Measurements from ENCODE around the gene AEBP2. TPM values are rescaled to one million over a fixed set of nuclear protein-coding genes. Genes with fewer than 3 reads are reported as not detected.

The AEBP2 gene
- total RNA-seq, 1 donor: 19.2 TPM

DNA sequence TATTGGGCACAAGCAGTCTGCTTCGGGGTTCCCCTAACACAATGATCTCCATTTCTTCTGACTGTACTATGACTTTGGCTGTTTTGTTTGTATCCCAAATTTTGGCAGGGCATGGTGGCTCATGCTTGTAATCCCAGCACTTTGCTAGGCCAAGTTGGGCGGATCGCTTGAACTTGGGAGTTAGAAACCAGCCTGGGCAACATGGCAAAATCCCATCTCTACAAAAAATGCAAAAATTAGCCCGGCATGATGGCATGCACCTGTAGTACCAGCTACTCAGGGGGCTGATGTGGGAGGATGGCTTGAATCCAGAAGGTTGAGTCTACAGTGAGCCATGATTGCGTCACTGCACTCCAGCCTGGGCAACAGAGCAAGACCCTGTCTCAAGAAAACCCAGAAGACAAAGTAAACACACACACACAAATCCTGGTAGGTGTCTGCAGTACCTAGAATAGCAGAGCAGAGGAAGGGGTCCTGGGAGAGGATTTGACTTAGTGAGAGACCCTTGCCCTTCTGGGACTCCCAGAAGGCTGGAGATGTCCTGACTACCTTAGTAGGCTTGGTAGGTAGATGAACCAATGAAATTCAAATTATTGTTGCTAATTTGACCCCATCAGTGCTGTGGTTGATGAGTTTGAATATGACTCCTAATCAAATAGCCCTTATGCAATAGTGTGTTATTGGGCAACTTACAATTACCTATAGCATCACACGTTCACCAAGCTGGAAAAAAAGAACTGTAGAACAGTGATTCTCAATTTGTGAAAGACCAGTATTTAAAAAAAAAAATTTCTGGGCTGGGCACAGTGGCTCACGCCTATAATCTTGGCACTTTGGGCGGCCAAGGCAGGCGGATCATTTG is 6.8 kb upstream of the AEBP2 start:
- peak; percentile 34 for DNase-seq (ENCODE audit: insufficient read length, low spot score, missing footprints)
- TF ChIP-seq, protein P1, sequence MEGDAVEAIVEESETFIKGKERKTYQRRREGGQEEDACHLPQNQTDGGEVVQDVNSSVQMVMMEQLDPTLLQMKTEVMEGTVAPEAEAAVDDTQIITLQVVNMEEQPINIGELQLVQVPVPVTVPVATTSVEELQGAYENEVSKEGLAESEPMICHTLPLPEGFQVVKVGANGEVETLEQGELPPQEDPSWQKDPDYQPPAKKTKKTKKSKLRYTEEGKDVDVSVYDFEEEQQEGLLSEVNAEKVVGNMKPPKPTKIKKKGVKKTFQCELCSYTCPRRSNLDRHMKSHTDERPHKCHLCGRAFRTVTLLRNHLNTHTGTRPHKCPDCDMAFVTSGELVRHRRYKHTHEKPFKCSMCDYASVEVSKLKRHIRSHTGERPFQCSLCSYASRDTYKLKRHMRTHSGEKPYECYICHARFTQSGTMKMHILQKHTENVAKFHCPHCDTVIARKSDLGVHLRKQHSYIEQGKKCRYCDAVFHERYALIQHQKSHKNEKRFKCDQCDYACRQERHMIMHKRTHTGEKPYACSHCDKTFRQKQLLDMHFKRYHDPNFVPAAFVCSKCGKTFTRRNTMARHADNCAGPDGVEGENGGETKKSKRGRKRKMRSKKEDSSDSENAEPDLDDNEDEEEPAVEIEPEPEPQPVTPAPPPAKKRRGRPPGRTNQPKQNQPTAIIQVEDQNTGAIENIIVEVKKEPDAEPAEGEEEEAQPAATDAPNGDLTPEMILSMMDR (IDR thresholded peaks at IDR 0.05; ENCODE audit: extremely low read depth, low read depth, low read length): no peak
- H3K4me2 ChIP-seq (ENCODE audit: insufficient read depth, low read length): no peak overlapping the region
- H3K4me3 ChIP-seq (ENCODE audit: insufficient read depth, low read length): no peak overlapping the region
- peak overlapping the region; percentile 97 for H3K27ac ChIP-seq (ENCODE audit: low read depth, low read length)
- H3K36me3 ChIP-seq (ENCODE audit: insufficient read depth, low read length): no peaks in the 10 kb centered on the region
- no peaks in the 10 kb centered on the region for H4K20me1 ChIP-seq (ENCODE audit: insufficient read depth, low read length)
- H3K27me3 ChIP-seq (ENCODE audit: insufficient read depth, low read length): no peaks in the 10 kb centered on the region
- H3K79me2 ChIP-seq (ENCODE audit: insufficient read depth, low read length): no peaks in the 10 kb centered on the region
- no peaks in the 10 kb centered on the region for H3K9me3 ChIP-seq (ENCODE audit: low read depth, low read length)
- H3K4me1 ChIP-seq (ENCODE audit: insufficient read depth, low read length): peaks cover 18% of the 10 kb centered on the region
- peak overlapping the region; percentile 83 for H2AFZ ChIP-seq (ENCODE audit: low read length)

DNA sequence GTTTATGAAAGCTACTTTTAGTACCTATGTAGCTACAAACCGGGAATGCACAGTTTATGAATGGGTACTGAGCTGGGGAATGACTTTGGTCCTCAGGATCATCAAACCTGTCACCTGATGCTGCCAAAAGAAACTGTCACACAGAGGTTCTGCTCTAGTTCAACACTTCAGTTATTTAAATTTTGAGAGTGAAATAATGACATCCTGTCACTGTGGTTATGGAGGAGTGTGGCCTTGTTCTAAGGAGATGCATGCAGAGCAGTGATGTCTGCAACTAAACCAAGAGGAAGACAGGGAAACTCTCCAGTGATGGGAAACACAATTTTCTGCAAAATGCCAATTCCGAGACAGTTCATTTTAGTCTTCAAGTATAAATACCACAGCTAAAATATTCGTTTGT is 4.8 kb upstream of the AEBP2 start:
- Histone ChIP-seq H3K4me1 (ENCODE audit: insufficient read depth, low read length) (peaks cover 18% of the 10 kb centered on the region), H3K36me3 (ENCODE audit: insufficient read depth, low read length) (no peaks in the 10 kb centered on the region), H3K4me2 (ENCODE audit: insufficient read depth, low read length) (no peak overlapping the region), H3K27me3 (ENCODE audit: insufficient read depth, low read length) (no peaks in the 10 kb centered on the region), H3K27ac (ENCODE audit: low read depth, low read length) (no peak overlapping the region), H3K9me3 (ENCODE audit: low read depth, low read length) (no peaks in the 10 kb centered on the region), H3K79me2 (ENCODE audit: insufficient read depth, low read length) (no peaks in the 10 kb centered on the region), H3K4me3 (ENCODE audit: insufficient read depth, low read length) (no peak overlapping the region), H4K20me1 (ENCODE audit: insufficient read depth, low read length) (no peaks in the 10 kb centered on the region), H2AFZ (ENCODE audit: low read length) (peak overlapping the region; percentile 4)
- TF ChIP-seq, protein P1 (IDR thresholded peaks at IDR 0.05; ENCODE audit: extremely low read depth, low read depth, low read length): no peak
- DNase-seq (ENCODE audit: insufficient read length, low spot score, missing footprints): no peak

DNA sequence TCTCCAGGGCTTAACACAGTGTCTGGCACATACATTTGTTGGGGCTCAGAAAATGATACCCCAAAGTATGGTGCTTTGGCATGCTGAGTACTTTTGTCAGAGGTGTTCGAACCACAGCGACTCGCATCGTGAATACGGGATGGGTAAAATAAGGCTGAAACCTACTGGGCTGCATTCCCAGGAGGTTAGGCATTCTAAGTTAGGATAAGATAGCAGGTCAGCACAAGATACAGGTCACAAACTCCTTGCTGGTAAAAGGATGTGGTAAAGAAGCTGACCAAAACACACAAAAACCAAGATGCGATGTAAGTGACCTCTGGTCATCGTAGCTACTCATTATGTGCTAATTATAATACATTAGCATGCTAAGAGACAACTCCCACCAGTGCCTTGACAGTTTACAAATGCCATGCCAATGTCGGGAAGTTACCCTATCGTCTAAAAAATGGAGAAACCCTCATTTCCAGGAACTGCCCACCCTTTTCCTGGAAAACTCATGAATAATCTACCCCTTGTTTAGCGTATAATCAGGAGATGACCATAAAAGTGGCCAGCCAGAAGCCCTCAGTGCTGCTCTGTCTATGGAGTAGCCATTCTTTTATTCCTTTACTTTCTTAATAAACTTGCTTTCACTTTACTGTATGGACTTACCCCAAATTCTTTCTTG is 3.3 kb upstream of the AEBP2 start:
- Histone ChIP-seq H3K4me2 (ENCODE audit: insufficient read depth, low read length) (no peak overlapping the region), H3K4me1 (ENCODE audit: insufficient read depth, low read length) (peaks cover 16% of the 10 kb centered on the region)

More for the DNA sequence above, 3.3 kb upstream of the AEBP2 start:
- H3K27me3 ChIP-seq (ENCODE audit: insufficient read depth, low read length): no peaks in the 10 kb centered on the region
- H3K27ac ChIP-seq (ENCODE audit: low read depth, low read length): no peak overlapping the region
- DNase-seq (ENCODE audit: insufficient read length, low spot score, missing footprints): no peak
- TF ChIP-seq, protein P1 (IDR thresholded peaks at IDR 0.05; ENCODE audit: extremely low read depth, low read depth, low read length): no peak
- H3K36me3 ChIP-seq (ENCODE audit: insufficient read depth, low read length): no peaks in the 10 kb centered on the region
- H2AFZ ChIP-seq (ENCODE audit: low read length): no peak overlapping the region
- H3K4me3 ChIP-seq (ENCODE audit: insufficient read depth, low read length): no peak overlapping the region
- H3K79me2 ChIP-seq (ENCODE audit: insufficient read depth, low read length): peaks cover 12% of the 10 kb centered on the region
- peaks cover 6% of the 10 kb centered on the region for H4K20me1 ChIP-seq (ENCODE audit: insufficient read depth, low read length)
- no peaks in the 10 kb centered on the region for H3K9me3 ChIP-seq (ENCODE audit: low read depth, low read length)
